ENCODE measurements around the gene TBC1D21.

The TBC1D21 gene

DNA sequence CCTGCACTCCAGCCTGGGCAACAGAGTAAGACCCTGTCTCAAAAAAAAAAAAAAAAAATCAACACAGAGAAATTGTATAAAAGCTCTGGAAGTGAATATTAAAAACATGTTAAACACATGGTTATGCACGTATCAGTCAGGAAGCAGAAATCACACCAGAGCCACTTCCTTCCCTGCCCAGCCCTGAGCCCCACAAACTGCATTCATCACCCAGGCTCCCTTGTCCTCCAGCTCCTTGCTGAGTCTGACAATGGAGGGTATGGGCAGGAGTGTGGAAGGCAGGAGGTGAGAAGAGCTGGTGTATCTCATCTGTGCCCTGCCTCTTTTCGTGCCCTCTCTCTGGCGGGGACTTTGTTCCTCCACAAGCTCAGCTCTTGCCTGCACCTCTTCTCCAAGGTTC lies 40.8 kb downstream of the TBC1D21 start:
- ATAC-seq: no peak
- no peak for TF ChIP-seq OSR1 (CRISPR knock-in tag; IDR thresholded peaks at IDR 0.05)
- TF ChIP-seq, protein P1, sequence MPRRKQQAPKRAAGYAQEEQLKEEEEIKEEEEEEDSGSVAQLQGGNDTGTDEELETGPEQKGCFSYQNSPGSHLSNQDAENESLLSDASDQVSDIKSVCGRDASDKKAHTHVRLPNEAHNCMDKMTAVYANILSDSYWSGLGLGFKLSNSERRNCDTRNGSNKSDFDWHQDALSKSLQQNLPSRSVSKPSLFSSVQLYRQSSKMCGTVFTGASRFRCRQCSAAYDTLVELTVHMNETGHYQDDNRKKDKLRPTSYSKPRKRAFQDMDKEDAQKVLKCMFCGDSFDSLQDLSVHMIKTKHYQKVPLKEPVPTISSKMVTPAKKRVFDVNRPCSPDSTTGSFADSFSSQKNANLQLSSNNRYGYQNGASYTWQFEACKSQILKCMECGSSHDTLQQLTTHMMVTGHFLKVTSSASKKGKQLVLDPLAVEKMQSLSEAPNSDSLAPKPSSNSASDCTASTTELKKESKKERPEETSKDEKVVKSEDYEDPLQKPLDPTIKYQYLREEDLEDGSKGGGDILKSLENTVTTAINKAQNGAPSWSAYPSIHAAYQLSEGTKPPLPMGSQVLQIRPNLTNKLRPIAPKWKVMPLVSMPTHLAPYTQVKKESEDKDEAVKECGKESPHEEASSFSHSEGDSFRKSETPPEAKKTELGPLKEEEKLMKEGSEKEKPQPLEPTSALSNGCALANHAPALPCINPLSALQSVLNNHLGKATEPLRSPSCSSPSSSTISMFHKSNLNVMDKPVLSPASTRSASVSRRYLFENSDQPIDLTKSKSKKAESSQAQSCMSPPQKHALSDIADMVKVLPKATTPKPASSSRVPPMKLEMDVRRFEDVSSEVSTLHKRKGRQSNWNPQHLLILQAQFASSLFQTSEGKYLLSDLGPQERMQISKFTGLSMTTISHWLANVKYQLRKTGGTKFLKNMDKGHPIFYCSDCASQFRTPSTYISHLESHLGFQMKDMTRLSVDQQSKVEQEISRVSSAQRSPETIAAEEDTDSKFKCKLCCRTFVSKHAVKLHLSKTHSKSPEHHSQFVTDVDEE (CRISPR knock-in tag; IDR thresholded peaks at IDR 0.05): no peak
- TF ChIP-seq ARNTL (CRISPR knock-in tag; IDR thresholded peaks at IDR 0.05; ENCODE audit: borderline replicate concordance, low read depth): no peak
- no peak for TF ChIP-seq ZC3H10 (CRISPR knock-in tag; IDR thresholded peaks at IDR 0.05)

DNA sequence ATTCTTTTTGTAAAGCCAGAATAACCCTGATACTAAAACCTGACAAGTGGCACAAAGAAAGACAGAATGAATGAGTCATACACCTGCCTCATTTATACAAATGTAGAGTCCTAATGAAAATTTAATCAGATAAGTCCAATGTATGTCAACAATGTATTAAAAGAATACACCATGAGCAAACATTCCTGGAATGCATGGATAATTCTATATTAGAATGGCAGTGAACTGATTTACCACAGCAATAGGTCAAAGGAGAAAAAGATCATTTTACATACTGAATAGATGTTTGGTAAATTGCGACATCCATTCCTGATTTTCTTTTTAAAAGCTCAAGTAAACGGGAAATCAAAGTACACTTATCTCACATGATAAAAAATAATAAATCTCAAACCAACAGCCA lies 41.7 kb downstream of the TBC1D21 start:
- TF ChIP-seq ZNF8 (CRISPR knock-in tag; IDR thresholded peaks at IDR 0.05) (no peak), ISL1 (CRISPR knock-in tag; IDR thresholded peaks at IDR 0.05) (peak; percentile 70)
- no peak for ATAC-seq

DNA sequence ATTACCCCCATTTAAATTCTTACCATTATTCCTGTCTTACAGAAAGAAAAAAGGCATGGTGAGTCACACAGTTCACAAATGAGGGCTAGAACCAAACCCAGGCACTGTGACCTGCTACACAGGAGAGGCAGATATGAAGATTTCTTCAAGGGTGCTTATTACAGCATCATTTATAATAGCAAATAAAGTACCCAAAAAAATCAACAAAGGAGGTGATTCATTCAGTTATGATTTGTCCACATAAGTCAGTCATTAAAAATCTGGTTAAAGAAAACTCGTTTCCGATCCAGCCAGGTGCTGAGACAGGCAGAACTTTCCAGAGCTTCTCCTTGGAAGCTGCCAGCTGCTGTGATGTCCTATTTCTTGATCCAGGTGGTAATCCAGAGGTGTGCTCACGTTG lies 45.4 kb downstream of the TBC1D21 start:
- no peak for ATAC-seq
- TF ChIP-seq CSDC2 (CRISPR knock-in tag; IDR thresholded peaks at IDR 0.05) (no peak), TOX (CRISPR knock-in tag; IDR thresholded peaks at IDR 0.05; ENCODE audit: borderline replicate concordance) (no peak), ESRRG (CRISPR knock-in tag; IDR thresholded peaks at IDR 0.05) (no peak), ZC3H10 (CRISPR knock-in tag; IDR thresholded peaks at IDR 0.05) (no peak), OSR1 (CRISPR knock-in tag; IDR thresholded peaks at IDR 0.05) (no peak), ISL1 (CRISPR knock-in tag; IDR thresholded peaks at IDR 0.05) (no peak), TCF4 (CRISPR knock-in tag; IDR thresholded peaks at IDR 0.05; ENCODE audit: borderline replicate concordance) (no peak), PPARA (CRISPR knock-in tag; IDR thresholded peaks at IDR 0.05; ENCODE audit: borderline replicate concordance) (no peak)
- TF ChIP-seq, protein P2, sequence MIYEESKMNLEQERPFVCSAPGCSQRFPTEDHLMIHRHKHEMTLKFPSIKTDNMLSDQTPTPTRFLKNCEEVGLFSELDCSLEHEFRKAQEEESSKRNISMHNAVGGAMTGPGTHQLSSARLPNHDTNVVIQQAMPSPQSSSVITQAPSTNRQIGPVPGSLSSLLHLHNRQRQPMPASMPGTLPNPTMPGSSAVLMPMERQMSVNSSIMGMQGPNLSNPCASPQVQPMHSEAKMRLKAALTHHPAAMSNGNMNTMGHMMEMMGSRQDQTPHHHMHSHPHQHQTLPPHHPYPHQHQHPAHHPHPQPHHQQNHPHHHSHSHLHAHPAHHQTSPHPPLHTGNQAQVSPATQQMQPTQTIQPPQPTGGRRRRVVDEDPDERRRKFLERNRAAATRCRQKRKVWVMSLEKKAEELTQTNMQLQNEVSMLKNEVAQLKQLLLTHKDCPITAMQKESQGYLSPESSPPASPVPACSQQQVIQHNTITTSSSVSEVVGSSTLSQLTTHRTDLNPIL (CRISPR knock-in tag; IDR thresholded peaks at IDR 0.05; ENCODE audit: low read depth): no peak
- TF ChIP-seq, protein P3, sequence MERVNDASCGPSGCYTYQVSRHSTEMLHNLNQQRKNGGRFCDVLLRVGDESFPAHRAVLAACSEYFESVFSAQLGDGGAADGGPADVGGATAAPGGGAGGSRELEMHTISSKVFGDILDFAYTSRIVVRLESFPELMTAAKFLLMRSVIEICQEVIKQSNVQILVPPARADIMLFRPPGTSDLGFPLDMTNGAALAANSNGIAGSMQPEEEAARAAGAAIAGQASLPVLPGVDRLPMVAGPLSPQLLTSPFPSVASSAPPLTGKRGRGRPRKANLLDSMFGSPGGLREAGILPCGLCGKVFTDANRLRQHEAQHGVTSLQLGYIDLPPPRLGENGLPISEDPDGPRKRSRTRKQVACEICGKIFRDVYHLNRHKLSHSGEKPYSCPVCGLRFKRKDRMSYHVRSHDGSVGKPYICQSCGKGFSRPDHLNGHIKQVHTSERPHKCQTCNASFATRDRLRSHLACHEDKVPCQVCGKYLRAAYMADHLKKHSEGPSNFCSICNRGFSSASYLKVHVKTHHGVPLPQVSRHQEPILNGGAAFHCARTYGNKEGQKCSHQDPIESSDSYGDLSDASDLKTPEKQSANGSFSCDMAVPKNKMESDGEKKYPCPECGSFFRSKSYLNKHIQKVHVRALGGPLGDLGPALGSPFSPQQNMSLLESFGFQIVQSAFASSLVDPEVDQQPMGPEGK (CRISPR knock-in tag; IDR thresholded peaks at IDR 0.05; ENCODE audit: borderline replicate concordance): no peak

DNA sequence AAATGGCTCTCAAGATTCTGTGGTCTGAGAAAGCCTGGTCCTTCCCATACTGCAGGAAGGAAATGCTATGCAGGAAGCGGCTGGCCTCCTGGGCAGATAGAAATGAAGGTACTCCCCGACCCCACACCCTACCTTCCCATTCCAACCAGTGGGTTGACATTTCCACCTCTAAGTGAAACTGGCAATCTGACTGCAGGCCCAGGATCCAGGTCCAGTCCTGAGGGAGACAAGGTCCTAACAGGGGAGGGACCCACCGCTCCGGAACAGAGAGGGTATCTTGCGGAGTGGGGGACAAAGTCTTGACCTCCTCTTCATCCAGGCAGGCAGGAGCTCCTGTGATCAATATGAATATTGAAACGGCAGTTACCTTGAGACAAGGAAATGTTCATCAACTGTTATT lies 46.3 kb downstream of the TBC1D21 start:
- ATAC-seq: no peak

DNA sequence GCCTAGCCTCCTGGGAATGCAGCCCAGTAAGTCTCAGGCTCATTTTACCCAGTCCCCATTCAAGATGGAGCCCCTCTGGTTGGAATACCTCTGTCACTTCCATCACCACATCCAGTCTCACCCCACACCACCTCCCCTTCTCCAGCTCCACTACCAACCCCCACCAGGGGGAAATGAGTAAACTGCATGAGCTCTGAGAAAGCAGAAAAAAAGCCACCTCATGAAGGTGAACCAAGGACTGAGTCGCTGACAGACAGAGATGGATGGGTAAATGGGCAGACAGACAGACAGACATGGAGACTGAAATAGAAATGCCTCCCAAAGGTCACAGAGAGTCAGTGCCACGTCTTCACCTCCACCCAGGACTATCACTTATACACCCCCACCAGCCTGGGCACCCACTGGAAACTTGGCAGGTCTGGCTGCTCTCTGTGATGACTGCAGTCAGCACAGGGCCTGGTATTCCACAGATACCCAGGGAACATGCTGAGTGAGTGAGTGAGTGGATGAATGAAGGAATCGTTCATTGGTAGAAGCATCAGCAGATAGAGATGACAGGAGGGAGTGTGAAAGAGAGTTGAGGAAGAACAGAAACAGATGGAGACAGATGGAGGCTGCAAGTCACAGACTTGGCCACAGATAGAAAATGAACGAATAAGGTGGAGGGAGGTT lies 48.0 kb downstream of the TBC1D21 start:
- ATAC-seq: no peak
- no peak for TF ChIP-seq TCF4 (CRISPR knock-in tag; IDR thresholded peaks at IDR 0.05; ENCODE audit: borderline replicate concordance)
- TF ChIP-seq RARB (CRISPR knock-in tag; IDR thresholded peaks at IDR 0.05): no peak
- 0 out of 2 replicates have a peak, but pooled peaks have one; percentile 10 for TF ChIP-seq ISL1 (CRISPR knock-in tag; IDR thresholded peaks at IDR 0.05)

More for the DNA sequence above, 46.3 kb downstream of the TBC1D21 start:
- TF ChIP-seq, protein P2 (CRISPR knock-in tag; IDR thresholded peaks at IDR 0.05; ENCODE audit: low read depth): no peak
- no peak for TF ChIP-seq BACH2 (CRISPR knock-in tag; IDR thresholded peaks at IDR 0.05; ENCODE audit: borderline replicate concordance)
- TF ChIP-seq ZNF8 (CRISPR knock-in tag; IDR thresholded peaks at IDR 0.05): no peak
- TF ChIP-seq SNAI2 (CRISPR knock-in tag; IDR thresholded peaks at IDR 0.05): no peak

Data from SK-N-SH treated with all-trans-retinoic acid at 6 μM for 48 hours (cell line).